ENCODE results near the gene SWI5.
A peak's percentile ranks its signal among the peaks of the same experiment; 100 is the strongest.

Gene SWI5

GRCh38 chr9:128304136-128304970, 28.3 kb downstream of the SWI5 start:
- H3K36me3 Mint-ChIP-seq: peaks cover 4% of the 10 kb centered on the region
- ATAC-seq (ENCODE audit: low read depth) (no peak), DNase-seq (ENCODE audit: low spot score in 2 of 2) (no peak)
- no peaks in the 10 kb centered on the region for H3K4me1 Mint-ChIP-seq
- no peak overlapping the region for H3K27ac Mint-ChIP-seq
- no peaks in the 10 kb centered on the region for H3K27me3 Mint-ChIP-seq
- H3K9me3 Mint-ChIP-seq: no peaks in the 10 kb centered on the region
- no peak overlapping the region for H3K4me3 Mint-ChIP-seq

- Mint-ChIP-seq H3K4me3 (no peak overlapping the region), H3K9me3 (no peaks in the 10 kb centered on the region), H3K27me3 (no peaks in the 10 kb centered on the region), H3K27ac (no peak overlapping the region), H3K36me3 (peaks cover 5% of the 10 kb centered on the region), H3K4me1 (no peaks in the 10 kb centered on the region)
- ATAC-seq (ENCODE audit: low read depth) (no peak), DNase-seq (ENCODE audit: low spot score in 2 of 2) (no peak)
These were observed 28.9 kb downstream of the SWI5 start for GRCh38 chr9:128304971-128305288.

GRCh38 chr9:128309551-128309950, 33.5 kb downstream of the SWI5 start:
- no peaks in the 10 kb centered on the region for H3K4me1 Mint-ChIP-seq
- no peaks in the 10 kb centered on the region for H3K9me3 Mint-ChIP-seq
- no peak overlapping the region for H3K4me3 Mint-ChIP-seq
- no peak overlapping the region for H3K27ac Mint-ChIP-seq
- H3K36me3 Mint-ChIP-seq: peaks cover 15% of the 10 kb centered on the region
- DNase-seq (ENCODE audit: low spot score in 2 of 2) (no peak), ATAC-seq (ENCODE audit: low read depth) (no peak)
- no peaks in the 10 kb centered on the region for H3K27me3 Mint-ChIP-seq

- DNase-seq (ENCODE audit: low spot score in 2 of 2): no peak
- H3K4me3 Mint-ChIP-seq: no peak overlapping the region
- H3K27ac Mint-ChIP-seq: no peak overlapping the region
- ATAC-seq (ENCODE audit: low read depth): no peak
- H3K4me1 Mint-ChIP-seq: no peaks in the 10 kb centered on the region
- no peaks in the 10 kb centered on the region for H3K27me3 Mint-ChIP-seq
- H3K9me3 Mint-ChIP-seq: no peaks in the 10 kb centered on the region
- peaks cover 15% of the 10 kb centered on the region for H3K36me3 Mint-ChIP-seq
These were observed 34.4 kb downstream of the SWI5 start for GRCh38 chr9:128310461-128310860.

GRCh38 chr9:128314697-128315096, 38.6 kb downstream of the SWI5 start:
- H3K36me3 Mint-ChIP-seq: peaks cover 12% of the 10 kb centered on the region
- H3K4me3 Mint-ChIP-seq: no peak overlapping the region
- H3K27me3 Mint-ChIP-seq: no peaks in the 10 kb centered on the region
- H3K9me3 Mint-ChIP-seq: no peaks in the 10 kb centered on the region
- DNase-seq (ENCODE audit: low spot score in 2 of 2) (no peak), ATAC-seq (ENCODE audit: low read depth) (no peak)
- no peak overlapping the region for H3K27ac Mint-ChIP-seq
- no peaks in the 10 kb centered on the region for H3K4me1 Mint-ChIP-seq

GRCh38 chr9:128316421-128316820, 40.3 kb downstream of the SWI5 start:
- ATAC-seq (ENCODE audit: low read depth) (no peak), DNase-seq (ENCODE audit: low spot score in 2 of 2) (no peak)
- H3K27ac Mint-ChIP-seq: no peak overlapping the region
- no peaks in the 10 kb centered on the region for H3K27me3 Mint-ChIP-seq
- H3K9me3 Mint-ChIP-seq: no peaks in the 10 kb centered on the region
- H3K4me3 Mint-ChIP-seq: no peak overlapping the region
- H3K4me1 Mint-ChIP-seq: no peaks in the 10 kb centered on the region
- H3K36me3 Mint-ChIP-seq: peaks cover 7% of the 10 kb centered on the region

- H3K4me1 Mint-ChIP-seq: peaks cover 4% of the 10 kb centered on the region
- no peaks in the 10 kb centered on the region for H3K27me3 Mint-ChIP-seq
- H3K4me3 Mint-ChIP-seq: no peak overlapping the region
- ATAC-seq (ENCODE audit: low read depth): no peak
- no peaks in the 10 kb centered on the region for H3K9me3 Mint-ChIP-seq
- no peak overlapping the region for H3K27ac Mint-ChIP-seq
- H3K36me3 Mint-ChIP-seq: peaks cover 5% of the 10 kb centered on the region
- no peak for DNase-seq (ENCODE audit: low spot score in 2 of 2)
These were observed 41.6 kb downstream of the SWI5 start for GRCh38 chr9:128317629-128318028.

- Mint-ChIP-seq H3K36me3 (peaks cover 2% of the 10 kb centered on the region), H3K9me3 (no peaks in the 10 kb centered on the region), H3K27me3 (no peaks in the 10 kb centered on the region), H3K4me3 (peak overlapping the region; percentile 95), H3K27ac (peak overlapping the region; percentile 94), H3K4me1 (peaks cover 11% of the 10 kb centered on the region)
- DNase-seq (ENCODE audit: low spot score in 2 of 2): no peak
- ATAC-seq (ENCODE audit: low read depth): no peak
These were observed 45.3 kb downstream of the SWI5 start for GRCh38 chr9:128321343-128321742.

- no peaks in the 10 kb centered on the region for H3K27me3 Mint-ChIP-seq
- H3K36me3 Mint-ChIP-seq: peaks cover 2% of the 10 kb centered on the region
- no peaks in the 10 kb centered on the region for H3K9me3 Mint-ChIP-seq
- DNase-seq (ENCODE audit: low spot score in 2 of 2): no peak
- no peak for ATAC-seq (ENCODE audit: low read depth)
- peak overlapping the region; percentile 95 for H3K4me3 Mint-ChIP-seq
- H3K4me1 Mint-ChIP-seq: peaks cover 11% of the 10 kb centered on the region
- H3K27ac Mint-ChIP-seq: peak overlapping the region; percentile 94
These were observed 45.9 kb downstream of the SWI5 start for GRCh38 chr9:128321879-128322403.

- Mint-ChIP-seq H3K27ac (peak within 1 kb of the TSS; percentile 94), H3K4me1 (peaks cover 11% of the 10 kb centered on the region), H3K27me3 (no peaks in the 10 kb centered on the region), H3K36me3 (no peaks in the 10 kb centered on the region), H3K4me3 (peak within 1 kb of the TSS; percentile 95), H3K9me3 (no peaks in the 10 kb centered on the region)
- peak; percentile 88 to 91 for DNase-seq (ENCODE audit: low spot score in 2 of 2)
- peak; percentile 87 for ATAC-seq (ENCODE audit: low read depth)
These were observed 46.5 kb downstream of the SWI5 start, which contains the start of the genes COQ4 and TRUB2 for GRCh38 chr9:128322404-128323211. COQ4 (plus strand) TSS chr9:128322839; CDS start chr9:128322859, 20 bp downstream. TRUB2 (minus strand) TSS chr9:128322447; CDS start chr9:128322408, 39 bp downstream.

- no peaks in the 10 kb centered on the region for H3K9me3 Mint-ChIP-seq
- no peak for ATAC-seq (ENCODE audit: low read depth)
- H3K27me3 Mint-ChIP-seq: no peaks in the 10 kb centered on the region
- peak overlapping the region; percentile 94 for H3K27ac Mint-ChIP-seq
- H3K4me3 Mint-ChIP-seq: peak overlapping the region; percentile 95
- peaks cover 3% of the 10 kb centered on the region for H3K36me3 Mint-ChIP-seq
- no peak for DNase-seq (ENCODE audit: low spot score in 2 of 2)
- H3K4me1 Mint-ChIP-seq: peaks cover 11% of the 10 kb centered on the region
These were observed 47.2 kb downstream of the SWI5 start for GRCh38 chr9:128323212-128323730.

- H3K36me3 Mint-ChIP-seq: peaks cover 3% of the 10 kb centered on the region
- H3K4me1 Mint-ChIP-seq: peaks cover 11% of the 10 kb centered on the region
- ATAC-seq (ENCODE audit: low read depth): no peak
- DNase-seq (ENCODE audit: low spot score in 2 of 2): no peak
- no peak overlapping the region for H3K27ac Mint-ChIP-seq
- H3K4me3 Mint-ChIP-seq: peak overlapping the region; percentile 95
- no peaks in the 10 kb centered on the region for H3K9me3 Mint-ChIP-seq
- H3K27me3 Mint-ChIP-seq: no peaks in the 10 kb centered on the region
These were observed 47.7 kb downstream of the SWI5 start for GRCh38 chr9:128323791-128324190.

- Mint-ChIP-seq H3K36me3 (peaks cover 3% of the 10 kb centered on the region), H3K4me1 (peaks cover 11% of the 10 kb centered on the region), H3K27me3 (no peaks in the 10 kb centered on the region), H3K4me3 (peak overlapping the region; percentile 21), H3K27ac (no peak overlapping the region), H3K9me3 (no peaks in the 10 kb centered on the region)
- no peak for DNase-seq (ENCODE audit: low spot score in 2 of 2)
- ATAC-seq (ENCODE audit: low read depth): no peak
These were observed 48.3 kb downstream of the SWI5 start for GRCh38 chr9:128324401-128324800.

GRCh38 chr9:128325629-128326028, 49.6 kb downstream of the SWI5 start:
- H3K27ac Mint-ChIP-seq: no peak overlapping the region

More at GRCh38 chr9:128325629-128326028, 49.6 kb downstream of the SWI5 start:
- no peaks in the 10 kb centered on the region for H3K27me3 Mint-ChIP-seq
- H3K4me3 Mint-ChIP-seq: no peak overlapping the region
- ATAC-seq (ENCODE audit: low read depth) (no peak), DNase-seq (ENCODE audit: low spot score in 2 of 2) (no peak)
- H3K4me1 Mint-ChIP-seq: peaks cover 11% of the 10 kb centered on the region
- no peaks in the 10 kb centered on the region for H3K9me3 Mint-ChIP-seq
- H3K36me3 Mint-ChIP-seq: peaks cover 3% of the 10 kb centered on the region
